ENCODE data around the gene PIK3C2G.

Gene PIK3C2G

GRCh38 chr12:18355429-18355828 is 94.1 kb downstream of the PIK3C2G start:
- no peak for DNase-seq

GRCh38 chr12:18358077-18358476 is 96.8 kb downstream of the PIK3C2G start:
- DNase-seq = no peak

GRCh38 chr12:18358930-18359329 is 97.6 kb downstream of the PIK3C2G start:
- DNase-seq = no peak

- no peak for DNase-seq
These were observed 100.1 kb downstream of the PIK3C2G start for GRCh38 chr12:18361433-18361832.

- DNase-seq = no peak
These were observed 102.0 kb downstream of the PIK3C2G start for GRCh38 chr12:18363321-18363720.

- no peak for DNase-seq
These were observed 107.3 kb downstream of the PIK3C2G start for GRCh38 chr12:18368594-18368993.

- no peak for DNase-seq
These were observed 111.9 kb downstream of the PIK3C2G start for GRCh38 chr12:18373181-18373580.

DNA sequence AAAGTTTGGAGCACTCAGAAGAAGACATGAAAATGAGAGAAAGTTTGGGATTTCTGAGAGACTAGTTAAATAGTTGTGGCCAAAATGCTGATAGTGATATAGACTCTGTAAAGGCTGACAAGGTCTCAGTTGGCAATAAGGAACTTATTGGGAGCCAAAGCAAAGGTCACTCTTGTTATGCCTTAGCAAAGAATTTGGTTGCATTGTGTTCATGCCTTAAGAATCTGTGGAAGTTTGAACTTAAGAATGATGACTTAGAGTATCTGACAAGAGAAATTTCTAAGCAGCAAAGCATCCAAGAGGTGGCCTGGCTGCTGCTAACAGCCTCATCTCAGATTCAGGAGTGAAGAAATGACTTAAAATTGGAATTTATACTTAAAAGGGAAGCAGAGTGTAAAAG is 113.8 kb downstream of the PIK3C2G start:
- DNase-seq = no peak

DNA sequence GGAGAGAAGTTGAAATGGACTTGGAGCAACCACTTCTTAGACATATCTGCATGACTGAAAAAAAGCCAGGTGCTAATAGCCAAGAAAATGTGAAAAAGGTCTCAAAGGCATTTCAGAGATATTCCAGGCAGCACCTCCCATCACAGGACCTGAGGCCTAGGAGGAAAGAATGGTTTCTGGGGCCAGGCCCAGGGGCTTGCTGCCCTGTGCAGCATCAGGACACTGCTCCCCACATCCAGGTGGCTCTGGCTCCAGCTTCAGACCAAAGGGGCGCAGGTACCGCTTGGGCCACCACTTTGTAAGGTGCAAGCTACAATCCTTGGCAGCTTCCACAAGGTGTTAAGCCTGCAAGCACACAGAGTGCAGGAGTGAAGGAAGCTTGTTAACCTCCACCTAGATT is 114.3 kb downstream of the PIK3C2G start:
- no peak for DNase-seq

- DNase-seq = no peak
These were observed 121.0 kb downstream of the PIK3C2G start for GRCh38 chr12:18382236-18382885.

DNA sequence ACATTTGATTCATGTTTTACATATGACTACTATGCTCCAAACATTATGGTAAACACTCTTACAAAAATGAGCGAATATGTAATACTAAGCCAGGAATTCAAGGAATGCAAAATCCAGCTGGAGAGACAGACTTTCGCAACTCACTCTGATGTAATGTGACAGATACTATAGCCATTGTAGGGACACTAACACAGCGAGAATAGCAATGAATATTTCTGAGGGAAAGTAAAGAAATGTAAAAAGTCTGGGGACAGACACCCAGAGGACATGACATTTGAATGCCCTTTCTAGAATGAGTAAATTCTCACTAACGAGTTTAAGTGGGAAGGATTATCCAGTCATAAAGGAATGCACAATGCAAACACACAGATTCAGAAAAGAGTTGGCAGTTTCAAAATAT is 121.9 kb downstream of the PIK3C2G start:
- DNase-seq = no peak

- DNase-seq = no peak
These were observed 126.4 kb downstream of the PIK3C2G start for GRCh38 chr12:18387706-18388105.

DNA sequence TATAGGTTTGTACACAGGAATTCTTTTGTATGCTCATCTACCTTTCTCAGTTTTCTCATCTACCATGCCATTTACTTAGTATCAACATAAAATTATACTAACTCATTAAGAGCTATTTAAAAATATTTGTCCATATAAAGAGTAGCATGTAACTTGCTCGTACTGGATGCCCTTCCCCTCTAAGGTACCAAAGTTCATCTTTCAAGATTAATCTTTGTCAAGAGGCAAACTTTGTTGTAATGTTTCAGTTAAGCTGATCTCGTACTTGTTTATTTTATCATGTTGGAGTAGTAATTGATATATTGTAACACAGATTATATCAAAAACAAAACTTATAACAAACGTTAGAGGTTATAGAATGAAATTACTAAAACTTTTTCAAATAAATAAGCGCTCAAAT is 128.5 kb downstream of the PIK3C2G start:
- no peak for DNase-seq

GRCh38 chr12:18391151-18391550 is 129.8 kb downstream of the PIK3C2G start:
- DNase-seq = no peak

GRCh38 chr12:18394742-18395141 is 133.4 kb downstream of the PIK3C2G start:
- no peak for DNase-seq

- no peak for DNase-seq
These were observed 138.9 kb downstream of the PIK3C2G start for GRCh38 chr12:18400186-18400585.

DNA sequence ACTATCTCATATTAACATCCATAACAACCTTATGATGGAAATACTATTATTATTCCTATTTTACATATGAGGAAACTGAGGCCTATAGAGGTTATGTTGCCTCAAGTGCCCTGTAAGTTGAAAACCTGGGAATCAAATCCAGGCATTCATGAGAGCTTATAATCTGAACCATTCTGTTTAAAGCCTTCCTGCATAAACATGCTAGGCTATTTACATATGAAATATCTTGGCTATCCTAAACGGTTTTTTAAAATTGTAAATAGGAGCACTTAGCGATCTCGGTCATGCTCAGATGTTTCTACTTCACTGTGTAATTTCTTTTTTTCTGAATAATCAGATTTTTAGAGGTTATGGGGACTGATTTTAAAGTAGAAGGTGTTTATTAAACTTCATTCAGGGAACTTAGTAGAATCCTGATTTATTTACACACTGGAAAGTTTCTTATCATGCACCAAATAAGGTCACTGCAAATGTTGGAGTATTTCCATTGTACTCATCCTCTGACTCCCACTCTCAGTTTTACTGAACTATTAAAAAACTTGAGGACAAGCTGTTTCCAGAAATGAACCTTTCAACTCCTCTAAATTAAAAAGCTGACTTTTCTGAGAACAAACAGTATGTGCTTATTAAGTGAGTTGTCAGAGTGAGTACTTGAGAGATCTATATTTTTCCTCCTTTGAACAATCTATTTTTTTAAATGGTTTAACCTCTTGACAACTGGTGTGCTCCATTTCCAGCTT is 141.7 kb downstream of the PIK3C2G start:
- no peak for DNase-seq

- no peak for DNase-seq
These were observed 150.1 kb downstream of the PIK3C2G start for GRCh38 chr12:18411453-18411852.

GRCh38 chr12:18414671-18415070 is 153.4 kb downstream of the PIK3C2G start:
- no peak for DNase-seq

DNA sequence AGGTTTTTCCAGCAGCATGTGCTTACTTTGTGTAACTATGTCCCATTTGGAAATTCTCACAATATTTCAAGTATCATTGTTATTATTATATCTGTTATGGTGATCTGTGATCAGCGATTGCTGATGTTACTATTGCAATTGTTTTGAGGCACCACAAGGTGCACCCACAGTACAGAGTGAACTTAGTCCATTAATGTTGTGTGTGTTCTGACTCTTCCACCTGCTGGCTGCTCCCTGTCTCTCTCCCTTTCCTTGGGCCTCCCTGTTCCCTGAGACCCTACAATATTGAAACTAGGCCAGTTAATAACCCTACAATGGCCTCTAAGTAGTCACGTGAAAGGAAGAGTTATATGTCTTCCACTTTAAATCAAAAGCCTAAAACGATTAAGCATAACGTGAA is 153.9 kb downstream of the PIK3C2G start:
- no peak for DNase-seq

DNA sequence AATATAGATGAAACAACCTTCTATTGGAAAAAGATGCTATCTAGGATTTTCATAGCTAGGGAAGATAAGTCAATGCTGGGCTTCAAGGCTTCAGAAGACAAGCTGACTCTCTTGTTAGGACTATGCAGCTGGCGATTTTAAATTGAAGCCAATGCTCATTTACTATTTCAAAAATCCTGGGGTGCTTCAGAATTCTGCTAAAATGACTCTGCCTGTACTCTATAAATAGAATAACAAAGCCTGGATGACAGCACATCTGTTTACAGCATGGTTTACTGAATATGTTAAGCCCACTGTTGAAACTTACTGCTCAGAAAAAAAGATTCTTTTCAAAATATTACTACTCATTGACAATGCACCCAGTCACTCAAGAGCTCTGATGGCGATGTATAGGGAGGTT is 155.1 kb downstream of the PIK3C2G start:
- no peak for DNase-seq

GRCh38 chr12:18419311-18419710 is 158.0 kb downstream of the PIK3C2G start:
- DNase-seq = no peak

GRCh38 chr12:18421867-18422266 is 160.5 kb downstream of the PIK3C2G start:
- no peak for DNase-seq

DNA sequence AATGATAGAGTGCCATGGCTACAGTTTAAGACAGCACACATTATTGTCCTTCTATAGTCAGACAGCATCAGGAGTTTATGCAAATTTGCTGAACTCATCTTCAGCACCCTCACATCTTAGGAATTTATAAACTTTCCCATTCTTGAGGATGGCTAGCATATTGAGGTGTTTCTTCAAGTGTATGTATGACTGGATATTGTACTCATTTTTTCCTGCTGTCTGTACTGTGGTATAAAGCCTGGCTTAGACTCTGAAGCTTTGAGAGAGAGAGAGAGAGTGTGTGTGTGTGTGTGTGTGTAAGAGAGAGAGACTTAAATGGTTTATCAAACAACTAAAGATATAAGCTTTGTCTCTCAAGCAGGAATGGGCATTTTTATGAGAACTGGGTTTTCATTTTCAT is 161.6 kb downstream of the PIK3C2G start:
- DNase-seq = no peak

GRCh38 chr12:18424857-18425256 is 163.5 kb downstream of the PIK3C2G start:
- DNase-seq = no peak
